WERI-Rb-1 (cell line): ENCODE data around the gene PLA2G2C.
A peak's percentile ranks its signal among the peaks of the same experiment; 100 is the strongest.

Experiments
- DNase-seq: peaks from one replicate; pipeline ENCODE4 v3.0.0-alpha.2; 2020
- H3K27ac ChIP-seq: fragments of 250-450 bp; sonication (Bioruptor Pico); 2 replicates; pipeline ENCODE4 v1.5.1; 2020; ENCODE audit warnings: mild to moderate bottlenecking, moderate library complexity
- H3K27me3 ChIP-seq: fragments of 250-450 bp; sonication (Bioruptor Pico); 2 replicates; pipeline ENCODE4 v1.5.1; 2021; ENCODE audit warnings: mild to moderate bottlenecking, low read depth, moderate library complexity; ENCODE audit not compliant: insufficient read depth, severe bottlenecking
- H3K36me3 ChIP-seq: fragments of 250-450 bp; sonication (Bioruptor Pico); 2 replicates; pipeline ENCODE4 v1.5.1; 2020; ENCODE audit warnings: mild to moderate bottlenecking, moderate library complexity
- H3K4me3 ChIP-seq: 2 replicates; pipeline ENCODE4 v1.5.1; 2011; ENCODE audit warnings: low read depth, mild to moderate bottlenecking, control low read depth, low read length
- H3K9me3 ChIP-seq: fragments of 250-450 bp; sonication (Bioruptor Pico); 2 replicates; pipeline ENCODE4 v1.5.1; 2021; ENCODE audit warnings: mild to moderate bottlenecking, moderate library complexity; ENCODE audit not compliant: severe bottlenecking
- CTCF ChIP-seq: IDR thresholded peaks from 2 replicates; pipeline ENCODE4 v1.5.1; 2011; ENCODE audit warnings: low read depth, mild to moderate bottlenecking, control low read depth, inconsistent platforms, low read length

Gene PLA2G2C

GRCh38 chr1:20199840-20200239, 13.5 kb upstream of the PLA2G2C start:
- H3K27ac ChIP-seq = no peak overlapping the region
- H3K36me3 ChIP-seq = no peaks in the 10 kb centered on the region
- peaks cover 14% of the 10 kb centered on the region for H3K27me3 ChIP-seq
- TF ChIP-seq CTCF = no peak
- H3K4me3 ChIP-seq = no peak overlapping the region
- no peaks in the 10 kb centered on the region for H3K9me3 ChIP-seq
- DNase-seq = no peak

DNA sequence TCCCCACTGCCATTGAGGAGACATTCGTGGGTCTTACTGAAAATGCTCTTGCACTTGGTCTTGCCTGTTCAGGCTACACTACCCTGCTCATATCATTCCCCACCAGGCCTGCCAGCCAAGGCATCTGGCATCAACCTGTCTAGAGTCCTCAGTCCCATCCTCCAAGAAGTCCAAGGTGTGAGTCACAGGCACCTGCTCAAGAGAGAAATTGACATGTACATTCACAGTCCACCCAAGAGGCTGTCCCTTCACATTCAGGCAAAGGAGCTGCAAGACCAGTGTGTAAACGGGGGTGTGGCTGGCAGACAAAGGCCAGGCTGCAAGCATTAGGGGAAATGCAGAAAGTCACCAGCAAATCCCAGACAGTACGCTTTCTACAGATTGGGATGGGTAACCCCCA, 13.1 kb upstream of the PLA2G2C start:
- H3K9me3 ChIP-seq = no peaks in the 10 kb centered on the region
- no peak for DNase-seq
- TF ChIP-seq CTCF = no peak
- H3K27me3 ChIP-seq = peaks cover 18% of the 10 kb centered on the region
- no peak overlapping the region for H3K4me3 ChIP-seq
- no peaks in the 10 kb centered on the region for H3K36me3 ChIP-seq
- H3K27ac ChIP-seq = no peak overlapping the region

DNA sequence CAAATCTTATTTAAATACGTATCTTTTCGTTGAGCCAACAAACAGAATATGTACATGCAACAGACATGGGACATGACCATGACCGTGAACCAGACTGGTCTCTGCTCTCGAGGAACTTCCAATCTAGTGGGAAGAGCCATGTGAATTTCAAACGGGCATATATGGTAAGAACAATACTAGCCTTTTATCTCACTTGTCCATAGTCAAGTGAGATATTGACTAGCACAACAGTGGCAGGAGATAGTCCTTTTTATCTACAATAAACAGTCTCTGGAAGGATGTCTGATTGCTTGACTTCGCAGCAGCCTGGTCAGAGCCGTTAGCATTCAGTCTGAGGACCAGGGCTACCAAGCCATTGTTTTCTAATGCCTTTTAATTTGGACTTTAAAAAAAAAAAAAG, 12.6 kb upstream of the PLA2G2C start:
- peaks cover 15% of the 10 kb centered on the region for H3K27me3 ChIP-seq
- H3K27ac ChIP-seq = no peak overlapping the region
- no peak for TF ChIP-seq CTCF
- no peak overlapping the region for H3K4me3 ChIP-seq
- no peaks in the 10 kb centered on the region for H3K9me3 ChIP-seq
- H3K36me3 ChIP-seq = no peaks in the 10 kb centered on the region
- DNase-seq = no peak

DNA sequence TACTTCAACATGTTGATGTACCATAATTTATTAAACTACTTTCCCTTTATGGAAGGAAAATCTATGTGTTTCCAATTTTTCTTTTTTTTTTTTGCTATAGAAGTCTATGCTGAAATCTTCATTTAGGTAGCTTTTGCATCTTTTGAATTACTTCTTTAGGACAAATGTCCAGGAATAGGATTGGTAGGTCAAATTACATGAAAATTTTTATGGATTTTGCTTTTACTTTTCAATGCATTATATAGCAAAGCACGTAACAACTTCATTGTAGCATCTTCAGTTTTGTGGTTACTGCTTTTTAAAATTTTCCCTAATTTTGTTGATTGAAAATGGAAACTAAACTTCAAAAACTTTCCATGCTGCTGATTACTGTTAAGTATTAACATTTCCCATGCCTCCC, 12.0 kb upstream of the PLA2G2C start:
- no peak for DNase-seq
- H3K27me3 ChIP-seq = peaks cover 15% of the 10 kb centered on the region
- no peaks in the 10 kb centered on the region for H3K9me3 ChIP-seq
- H3K4me3 ChIP-seq = no peak overlapping the region
- no peak for TF ChIP-seq CTCF
- no peaks in the 10 kb centered on the region for H3K36me3 ChIP-seq
- no peak overlapping the region for H3K27ac ChIP-seq

DNA sequence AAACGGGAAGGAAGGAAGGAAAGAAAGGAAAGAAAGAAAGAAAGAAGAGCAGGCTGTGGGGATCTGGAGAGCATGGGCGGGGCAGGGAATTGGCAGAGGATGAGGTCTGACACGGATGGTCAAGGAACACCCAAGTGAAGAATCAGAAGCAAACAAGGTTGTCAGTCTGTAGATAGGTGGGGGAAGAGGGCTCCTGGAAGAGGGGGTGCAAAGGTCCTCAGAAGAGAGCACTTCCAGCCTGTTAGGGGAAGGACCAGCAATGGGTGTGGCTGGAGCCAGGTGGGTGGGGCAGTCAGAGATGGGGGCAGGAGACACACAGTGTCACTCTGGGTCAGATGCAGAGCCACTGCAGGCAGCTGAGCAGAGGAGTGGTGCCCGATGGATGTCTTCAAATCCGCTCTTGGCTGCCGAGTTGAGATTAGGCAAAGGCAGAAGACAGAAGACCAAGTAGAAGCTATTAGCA, 11.0 kb upstream of the PLA2G2C start:
- no peak overlapping the region for H3K27ac ChIP-seq
- H3K4me3 ChIP-seq = no peak overlapping the region
- TF ChIP-seq CTCF = no peak
- H3K9me3 ChIP-seq = no peaks in the 10 kb centered on the region
- peak; percentile 37 for DNase-seq
- H3K36me3 ChIP-seq = no peaks in the 10 kb centered on the region
- H3K27me3 ChIP-seq = peaks cover 15% of the 10 kb centered on the region

DNA sequence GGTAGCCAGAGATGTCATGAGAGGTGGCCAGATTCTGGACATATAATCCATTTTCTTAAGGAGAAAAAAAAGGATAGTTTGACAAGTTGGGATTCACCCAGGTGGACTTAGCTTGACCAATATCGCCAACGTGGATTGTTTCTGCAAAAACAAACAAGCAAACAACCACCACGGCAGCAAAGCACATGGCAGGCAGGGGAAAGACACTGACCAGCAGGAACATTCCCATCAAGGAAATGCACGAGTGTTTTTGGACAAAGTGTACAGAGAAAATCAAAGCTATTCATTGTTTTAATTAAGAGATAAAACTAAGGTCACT, 9.1 kb upstream of the PLA2G2C start:
- H3K27me3 ChIP-seq = peaks cover 3% of the 10 kb centered on the region
- no peak for DNase-seq
- H3K9me3 ChIP-seq = no peaks in the 10 kb centered on the region
- H3K27ac ChIP-seq = no peak overlapping the region
- no peak for TF ChIP-seq CTCF
- no peaks in the 10 kb centered on the region for H3K36me3 ChIP-seq
- no peak overlapping the region for H3K4me3 ChIP-seq
